Stimulated activated CD8-positive, alpha-beta memory T cell treated with anti-CD3 and anti-CD28 coated beads, Interleukin-7, amount 100 ng/mL, for 48 hours (primary cell): ENCODE measurements around the gene ME3.
A peak's percentile ranks its signal among the peaks of the same experiment; 100 is the strongest.
"Not testable (repeated sequence)": the region's sequence is repeated elsewhere in the genome, so short reads cannot be mapped to it uniquely, and the experiment has no call there.

Source experiments
- DNase-seq, 2 donors: peaks; one replicate each; pipeline ENCODE4 v3.0.0-alpha.2; 2020; ENCODE audit warnings: low read depth in 1 of 2; ENCODE audit errors: extremely low read depth in 1 of 2

Gene ME3

GRCh38 chr11:86666193-86666592 lies 6.2 kb downstream of the ME3 start:
- no peak for DNase-seq

GRCh38 chr11:86664930-86665329 lies 7.5 kb downstream of the ME3 start:
- DNase-seq, result no peak

DNA sequence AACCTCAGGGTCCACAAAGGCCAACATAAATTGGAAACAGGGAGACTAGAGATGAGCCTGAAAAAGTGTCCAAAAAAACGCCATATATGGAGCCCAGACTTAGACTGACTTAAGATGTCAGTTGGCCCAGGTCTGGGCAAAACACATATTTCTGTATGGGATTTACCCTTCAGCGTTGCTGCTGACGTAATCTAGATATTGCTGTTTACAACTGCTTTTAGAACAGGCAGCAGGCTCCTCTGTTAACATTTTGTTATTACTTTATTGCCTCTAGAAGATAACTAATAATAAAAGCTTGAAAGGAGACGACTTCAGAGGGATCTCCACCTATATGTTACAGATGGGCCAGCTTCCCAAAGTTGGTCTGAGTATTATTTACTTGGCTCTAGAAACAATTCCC lies 8.7 kb downstream of the ME3 start:
- DNase-seq, result no peak

DNA sequence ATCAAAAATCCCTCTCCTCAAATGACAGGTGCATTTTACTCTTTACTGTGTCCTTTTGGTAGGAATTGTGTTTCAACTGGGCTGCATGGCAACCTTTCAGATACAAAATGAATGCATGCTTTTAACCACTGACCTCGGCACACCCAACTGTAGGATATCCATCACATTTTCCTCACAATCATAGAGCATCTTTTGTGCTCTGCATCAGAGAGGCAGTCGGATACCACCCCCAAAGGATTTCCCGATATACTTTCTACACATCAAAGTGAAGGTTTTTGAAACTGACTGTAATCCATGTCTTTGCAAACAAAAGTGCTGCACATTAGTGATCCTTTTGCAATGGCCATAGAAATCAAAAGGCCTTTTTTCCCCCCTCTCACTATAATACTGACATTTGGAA lies 9.1 kb downstream of the ME3 start:
- no peak for DNase-seq

DNA sequence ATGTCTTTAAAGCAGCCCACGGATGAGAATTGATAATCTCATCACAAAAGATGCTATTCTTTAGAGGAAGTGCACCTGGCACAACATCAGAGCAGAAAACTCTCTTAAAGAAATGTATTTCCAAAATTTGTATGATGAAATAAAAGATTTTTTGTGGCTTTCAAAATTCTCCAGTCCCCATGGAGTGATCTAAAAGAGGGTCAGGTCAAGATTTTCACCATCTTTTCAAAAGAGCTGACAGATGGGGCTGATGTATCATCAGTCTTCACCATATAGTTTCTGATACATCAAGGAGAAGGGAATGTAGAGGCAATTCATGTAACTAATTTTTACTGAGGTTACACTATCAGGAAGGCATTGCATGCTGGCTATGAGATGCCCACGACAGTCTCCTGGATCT lies 11.7 kb downstream of the ME3 start:
- DNase-seq, result no peak

DNA sequence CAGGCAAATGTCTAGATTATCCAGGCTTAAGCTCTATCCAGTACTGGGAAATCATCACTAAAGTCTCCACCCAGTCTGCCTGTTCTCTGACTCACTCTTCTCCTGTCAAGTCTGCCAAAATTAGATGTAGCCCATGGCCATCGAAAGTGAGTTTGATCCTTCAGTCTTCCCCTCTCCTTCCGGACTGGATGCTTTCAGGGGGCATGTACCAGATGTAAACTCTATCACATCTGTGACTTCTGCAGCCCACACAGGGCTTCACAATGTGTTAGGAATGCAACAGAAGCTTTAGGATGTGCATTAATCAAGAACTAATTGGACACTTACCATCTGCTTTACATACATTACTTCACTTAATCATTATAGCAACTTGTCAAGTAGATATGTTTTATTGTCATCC lies 12.3 kb downstream of the ME3 start:
- DNase-seq, result no peak

GRCh38 chr11:86658534-86658933 lies 13.9 kb downstream of the ME3 start:
- DNase-seq, result no peak

DNA sequence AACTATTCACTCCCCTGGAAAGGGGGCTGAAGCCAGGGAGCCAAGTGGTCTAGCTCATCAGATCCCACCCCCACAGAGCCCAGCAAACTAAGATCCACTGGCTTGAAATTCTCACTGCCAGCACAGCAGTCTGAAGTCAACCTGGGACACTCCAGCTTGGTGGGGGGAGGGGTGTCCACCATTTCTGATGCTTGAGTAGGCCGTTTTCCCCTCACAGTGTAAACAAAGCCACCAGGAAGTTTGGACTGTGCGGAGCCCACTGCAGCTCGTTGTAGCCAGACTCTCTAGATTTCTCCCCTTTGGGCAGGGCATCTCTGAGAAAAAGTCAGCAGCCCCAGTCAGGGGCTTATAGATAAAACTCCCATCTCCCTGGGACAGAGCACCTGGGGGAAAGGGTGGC lies 27.2 kb downstream of the ME3 start:
- DNase-seq, result not testable (repeated sequence)

- DNase-seq, result no peak
These were observed 28.1 kb downstream of the ME3 start for GRCh38 chr11:86644291-86644690.

- DNase-seq, result no peak
These were observed 30.7 kb downstream of the ME3 start for GRCh38 chr11:86641537-86642261.

- DNase-seq, result no peak
These were observed 33.3 kb downstream of the ME3 start for GRCh38 chr11:86639137-86639536.

- DNase-seq, result no peak
These were observed 33.7 kb downstream of the ME3 start for GRCh38 chr11:86638673-86639072.

- peak in 1 of 2 donors; percentile 6 for DNase-seq
These were observed 34.4 kb downstream of the ME3 start for GRCh38 chr11:86637988-86638387.

DNA sequence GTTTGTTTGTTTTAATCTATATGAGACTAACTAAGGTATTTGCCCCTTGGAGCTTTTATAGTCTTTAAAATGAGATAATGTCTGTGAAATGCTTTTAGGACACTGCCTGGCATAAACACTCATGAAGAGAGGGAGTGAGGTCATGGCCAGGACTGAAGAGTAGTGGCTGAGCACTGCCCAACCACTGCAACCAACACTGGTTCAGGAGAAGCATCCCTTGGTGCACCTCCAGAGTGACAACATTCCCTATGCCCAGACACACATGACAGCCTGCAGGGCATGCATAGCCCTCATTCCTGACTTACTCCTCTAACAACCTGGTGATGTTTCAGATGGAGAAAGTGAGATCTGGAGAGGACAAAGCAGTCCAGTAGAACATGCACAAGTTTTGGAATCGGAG lies 36.1 kb downstream of the ME3 start:
- DNase-seq, result no peak

DNA sequence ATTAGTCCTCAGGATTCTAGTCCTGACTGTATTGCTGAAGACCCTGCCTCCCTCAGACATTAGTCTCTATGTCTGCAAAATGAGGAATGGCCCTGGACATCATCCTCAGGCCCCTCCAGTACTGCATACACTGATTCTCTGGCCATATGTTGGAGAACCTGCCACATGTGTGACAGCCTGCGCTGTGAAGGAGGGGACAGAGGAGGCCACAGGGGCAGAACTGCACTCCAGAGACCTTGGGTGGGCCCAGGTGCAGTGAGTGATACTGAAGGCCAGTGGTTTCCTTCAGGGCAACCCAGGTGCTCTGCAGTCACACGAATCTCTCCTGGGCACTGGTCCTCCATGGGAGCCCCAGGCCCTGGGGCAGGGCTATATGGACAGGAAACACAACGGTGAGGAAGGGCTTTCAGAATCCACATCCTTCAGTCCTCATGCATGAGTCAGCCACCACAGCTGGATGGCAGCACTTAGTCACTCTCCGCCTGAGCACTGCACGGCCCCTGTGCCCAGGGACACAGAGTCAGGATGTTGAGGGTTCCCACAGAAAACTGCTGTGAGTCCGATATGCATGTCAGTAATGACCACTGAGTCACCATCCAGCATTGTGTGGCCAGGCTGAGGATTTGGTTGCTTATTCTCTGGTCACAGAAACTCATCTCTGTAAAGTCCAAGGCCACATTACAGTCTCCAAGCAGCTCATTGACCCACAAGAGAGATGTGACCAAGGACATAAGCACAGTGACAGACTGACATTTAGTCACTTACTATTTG lies 39.7 kb downstream of the ME3 start:
- peak; percentile 29 to 37 for DNase-seq

DNA sequence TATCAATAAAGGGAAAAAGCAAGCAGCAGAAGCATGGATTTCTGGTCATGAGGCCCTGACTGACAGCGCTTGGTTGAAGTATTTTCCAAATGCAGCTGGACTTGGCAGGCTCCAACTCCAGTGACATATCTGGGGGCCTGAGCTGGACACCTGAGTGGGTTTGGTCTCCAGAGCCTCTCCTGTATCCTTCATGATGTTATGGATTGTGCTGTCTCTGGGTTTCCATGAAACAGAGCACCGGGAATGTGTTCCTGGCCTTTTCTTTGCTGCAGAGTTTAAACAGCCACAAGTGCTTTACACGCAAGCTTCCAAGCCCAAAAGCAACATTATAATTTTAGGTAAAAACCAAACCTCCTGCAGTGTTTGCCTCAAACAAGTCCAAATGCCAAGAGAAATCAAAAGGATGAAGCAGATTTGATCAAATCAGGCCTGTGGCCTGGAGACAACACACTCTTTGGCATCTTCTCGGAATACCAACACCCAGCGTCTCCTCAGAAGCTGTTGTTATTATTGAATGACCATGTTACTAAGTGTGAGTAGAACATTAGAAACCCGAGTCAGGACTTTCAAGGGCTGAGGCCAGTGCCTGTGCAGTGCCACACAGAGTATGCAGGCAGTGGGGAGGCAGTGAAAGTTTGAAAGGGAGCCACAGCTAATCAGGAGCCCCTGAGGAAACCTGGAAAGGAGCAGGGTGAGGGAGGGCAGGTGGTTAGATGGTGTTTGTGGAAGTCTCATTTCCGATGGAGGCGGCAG lies 42.0 kb downstream of the ME3 start:
- DNase-seq, result no peak

- DNase-seq, result no peak
These were observed 43.2 kb downstream of the ME3 start for GRCh38 chr11:86629045-86629706.

GRCh38 chr11:86627776-86628455 lies 44.5 kb downstream of the ME3 start:
- DNase-seq, result no peak

DNA sequence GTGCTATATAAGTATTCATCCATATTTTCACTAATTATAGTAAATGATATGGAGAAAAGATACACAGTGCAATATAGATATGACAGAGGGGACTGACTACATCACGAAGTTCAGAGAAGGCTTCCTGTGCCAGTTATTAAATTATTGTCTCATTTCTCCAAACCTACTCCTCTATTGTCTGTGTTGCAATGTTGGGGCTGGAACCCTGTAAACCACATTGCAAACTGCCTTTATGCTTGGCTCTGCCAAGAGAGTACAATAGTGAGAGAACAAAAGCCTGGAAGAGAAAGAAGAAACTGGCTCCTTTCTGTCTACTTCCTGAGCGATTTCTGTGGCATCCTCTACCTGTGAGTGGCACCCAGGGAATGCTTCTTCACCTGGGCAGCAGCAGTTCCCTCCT lies 46.4 kb downstream of the ME3 start:
- DNase-seq, result no peak

DNA sequence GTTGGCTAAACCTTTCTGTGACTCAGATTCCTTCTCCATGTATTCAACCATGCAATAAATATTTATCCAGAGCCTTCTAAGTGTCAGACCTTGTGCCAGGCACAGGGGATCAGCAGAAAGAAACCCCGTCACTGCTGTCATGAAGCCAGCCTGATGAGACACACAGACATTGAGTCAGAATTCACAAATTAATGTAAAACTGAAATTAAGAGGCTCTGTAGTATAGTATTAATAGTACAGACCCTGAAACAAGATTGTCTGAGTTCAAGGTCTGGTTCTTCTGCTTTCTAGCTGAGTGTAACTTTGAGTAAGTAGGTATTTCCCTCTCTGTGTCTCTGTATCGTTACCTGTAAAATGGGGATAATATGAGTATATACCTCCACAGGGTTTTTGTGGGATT lies 46.9 kb downstream of the ME3 start:
- no peak for DNase-seq

DNA sequence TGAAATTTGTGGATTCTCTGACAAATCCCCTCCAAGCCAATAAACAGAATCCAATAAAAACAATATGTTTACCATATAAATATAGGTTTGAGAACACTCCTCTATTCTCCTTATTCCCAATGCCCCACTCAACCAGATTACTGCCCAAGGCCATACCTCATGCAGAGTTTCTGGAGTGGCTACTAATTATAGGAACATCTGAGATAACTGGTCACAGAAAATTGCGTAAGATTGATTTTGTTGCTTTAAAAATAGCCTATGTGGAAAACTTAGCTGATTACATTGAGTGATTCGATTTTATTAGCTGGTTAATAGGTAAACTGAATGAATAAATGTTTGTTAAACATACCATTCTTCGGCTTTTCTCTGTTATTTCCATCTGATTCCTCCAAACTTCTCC lies 48.0 kb downstream of the ME3 start:
- no peak for DNase-seq
